HEK293 (cell line): ENCODE data around the gene ZSCAN4.

Source experiments
- CTCF ChIA-PET: fragments of 350-600 bp; formaldehyde crosslinking; extraction: SDS; loops from one replicate; lab custom pipeline; 2021; ENCODE audit warnings: antibody characterized with exemption; lab: Yijun Ruan, JAX
- POLR2A ChIA-PET: fragments of 300-600 bp; formaldehyde crosslinking; extraction: SDS; loops from one replicate; lab custom pipeline; 2020; ENCODE audit warnings: antibody characterized with exemption, inconsistent platforms; lab: Yijun Ruan, JAX
- H3K27ac ChIP-seq: fragments of 200-500 bp; sonication (Bioruptor generic); 2 replicates; pipeline ENCODE4 v1.5.1; 2014; ENCODE audit warnings: low read depth, low read length, control low read depth, inconsistent platforms; ENCODE audit errors: extremely low read depth
- H3K36me3 ChIP-seq, 2 experiments: fragments of 200-500 bp in 1 of 2; sonication (Bioruptor generic) in 1 of 2; 1 replicate in 1 of 2; 2 replicates in 1 of 2; pipeline ENCODE4 v1.5.1; 2014 to 2017; ENCODE audit warnings: inconsistent platforms in 2 of 2, low read length in 2 of 2; ENCODE audit not compliant: control insufficient read depth in 2 of 2, insufficient read depth in 1 of 2
- H3K4me1 ChIP-seq: fragments of 200-500 bp; sonication (Bioruptor generic); 2 replicates; pipeline ENCODE4 v1.5.1; 2014; ENCODE audit warnings: mild to moderate bottlenecking, low read length, inconsistent platforms; ENCODE audit not compliant: control insufficient read depth, insufficient read depth
- H3K4me3 ChIP-seq: 2 replicates; pipeline ENCODE4 v1.5.1; 2011; ENCODE audit warnings: low read depth, mild to moderate bottlenecking, control low read depth, low read length, moderate library complexity
- H3K9me3 ChIP-seq: fragments of 200-500 bp; sonication (Bioruptor generic); 2 replicates; pipeline ENCODE4 v1.5.1; 2014; ENCODE audit warnings: low read depth, low read length, inconsistent platforms; ENCODE audit not compliant: control insufficient read depth, insufficient read depth
- BCL11A ChIP-seq: fragments of 450-650 bp; formaldehyde crosslinking; IDR thresholded peaks from 2 replicates; pipeline ENCODE4 v1.5.1; 2016; ENCODE audit warnings: low read depth, missing biosample characterization, missing genetic modification characterization
- FEZF1 ChIP-seq: fragments of 450-650 bp; formaldehyde crosslinking; IDR thresholded peaks from 2 replicates; pipeline ENCODE4 v1.5.1; 2016; ENCODE audit warnings: missing biosample characterization, missing genetic modification characterization
- GLI2 ChIP-seq: fragments of 450-650 bp; formaldehyde crosslinking; IDR thresholded peaks from 2 replicates; pipeline ENCODE4; 2017; ENCODE audit warnings: missing biosample characterization, missing genetic modification characterization, low read depth, borderline replicate concordance
- PRDM6 ChIP-seq: fragments of 450-650 bp; formaldehyde crosslinking; IDR thresholded peaks from 2 replicates; pipeline ENCODE4 v1.5.1; 2017; ENCODE audit warnings: missing biosample characterization, missing genetic modification characterization
- ZFP37 ChIP-seq: fragments of 450-650 bp; formaldehyde crosslinking; IDR thresholded peaks from 2 replicates; pipeline ENCODE4 v1.5.1; 2016; ENCODE audit warnings: missing biosample characterization, missing genetic modification characterization
- ZFP69B ChIP-seq: fragments of 450-650 bp; formaldehyde crosslinking; IDR thresholded peaks from 2 replicates; pipeline ENCODE4 v1.5.1; 2016; ENCODE audit warnings: missing biosample characterization, missing genetic modification characterization
- ZNF112 ChIP-seq: fragments of 450-650 bp; formaldehyde crosslinking; IDR thresholded peaks from 2 replicates; pipeline ENCODE4 v1.5.0; 2017; ENCODE audit warnings: missing biosample characterization, missing genetic modification characterization
- ZNF157 ChIP-seq: fragments of 450-650 bp; formaldehyde crosslinking; IDR thresholded peaks from 2 replicates; pipeline ENCODE4 v1.5.1; 2016; ENCODE audit warnings: missing biosample characterization, missing genetic modification characterization
- ZNF184 ChIP-seq: fragments of 450-650 bp; IDR thresholded peaks from 2 replicates; pipeline ENCODE4 v1.5.1; 2018; ENCODE audit warnings: missing biosample characterization, mild to moderate bottlenecking, missing genetic modification characterization
- ZNF214 ChIP-seq: fragments of 450-650 bp; formaldehyde crosslinking; IDR thresholded peaks from 2 replicates; pipeline ENCODE4 v1.5.1; 2017; ENCODE audit warnings: missing biosample characterization, mild to moderate bottlenecking, missing genetic modification characterization, borderline replicate concordance
- ZNF239 ChIP-seq: fragments of 450-650 bp; formaldehyde crosslinking; IDR thresholded peaks from 2 replicates; pipeline ENCODE4 v1.5.1; 2016; ENCODE audit warnings: missing biosample characterization, missing genetic modification characterization
- ZNF362 ChIP-seq: fragments of 450-650 bp; formaldehyde crosslinking; IDR thresholded peaks from 2 replicates; pipeline ENCODE4 v1.5.1; 2016; ENCODE audit warnings: missing biosample characterization, missing genetic modification characterization
- ZNF394 ChIP-seq: fragments of 450-650 bp; formaldehyde crosslinking; IDR thresholded peaks from 2 replicates; pipeline ENCODE4 v1.5.1; 2016; ENCODE audit warnings: missing biosample characterization, missing genetic modification characterization, mild to moderate bottlenecking, moderate library complexity, borderline replicate concordance
- ZNF473 ChIP-seq: fragments of 450-650 bp; formaldehyde crosslinking; IDR thresholded peaks from 2 replicates; pipeline ENCODE4 v1.5.1; 2017; ENCODE audit warnings: missing biosample characterization, missing genetic modification characterization
- ZNF580 ChIP-seq: fragments of 450-650 bp; formaldehyde crosslinking; IDR thresholded peaks from 2 replicates; pipeline ENCODE4 v1.5.1; 2016; ENCODE audit warnings: missing biosample characterization, missing genetic modification characterization
- ZNF645 ChIP-seq: fragments of 450-650 bp; formaldehyde crosslinking; IDR thresholded peaks from 2 replicates; pipeline ENCODE4; 2016; ENCODE audit warnings: missing biosample characterization, missing genetic modification characterization
- ZNF660 ChIP-seq: fragments of 450-650 bp; IDR thresholded peaks from 2 replicates; pipeline ENCODE4 v1.5.1; 2018; ENCODE audit warnings: missing biosample characterization, mild to moderate bottlenecking, missing genetic modification characterization
- ZNF692 ChIP-seq: fragments of 450-650 bp; formaldehyde crosslinking; IDR thresholded peaks from 2 replicates; pipeline ENCODE4 v1.5.1; 2016; ENCODE audit warnings: missing biosample characterization, missing genetic modification characterization
- ZNF701 ChIP-seq: fragments of 450-650 bp; formaldehyde crosslinking; IDR thresholded peaks from 2 replicates; pipeline ENCODE4 v1.5.1; 2016; ENCODE audit warnings: missing biosample characterization, missing genetic modification characterization
- ZNF776 ChIP-seq: fragments of 450-650 bp; formaldehyde crosslinking; IDR thresholded peaks from 2 replicates; pipeline ENCODE4 v1.5.0; 2017; ENCODE audit warnings: missing biosample characterization, missing genetic modification characterization, borderline replicate concordance
- ZNF837 ChIP-seq: fragments of 450-650 bp; formaldehyde crosslinking; IDR thresholded peaks from 2 replicates; pipeline ENCODE4 v1.5.1; 2016; ENCODE audit warnings: missing biosample characterization, missing genetic modification characterization

Gene ZSCAN4

GRCh38 chr19:57708641-57709361 lies 40.1 kb downstream of the ZSCAN4 start, which contains the start of gene ZNF154:
Gene ZNF154 (minus strand): TSS chr19:57709204. CDS start chr19:57708971, 233 bp downstream.
- H3K4me1 ChIP-seq, result no peaks in the 10 kb centered on the region
- TF ChIP-seq ZNF214 (tag by site-specific recombination) (no peak), BCL11A (tag by site-specific recombination) (no peak), ZNF184 (tag by site-specific recombination) (no peak), ZNF394 (tag by site-specific recombination) (no peak), ZNF701 (no peak)
- CTCF ChIA-PET, result no interaction called here
- no peak within 1 kb of the TSS for H3K27ac ChIP-seq
- H3K36me3 ChIP-seq, result peaks cover 2 to 6% of the 10 kb centered on the region in 2 experiments; a peak in 2 of 3 replicates
- H3K9me3 ChIP-seq, result no peaks in the 10 kb centered on the region
- POLR2A ChIA-PET, result no interaction called here
- H3K4me3 ChIP-seq, result no peak within 1 kb of the TSS

- ChIA-PET CTCF (interaction anchor here (0.5 kb wide), 1 partner anchor 360 kb away, joined by 3 read pairs; no protein-coding TSS in a partner anchor), POLR2A (no interaction called here)
- Histone ChIP-seq H3K4me1 (no peaks in the 10 kb centered on the region), H3K9me3 (no peaks in the 10 kb centered on the region), H3K4me3 (no peak overlapping the region), H3K36me3 (peaks cover 9 to 11% of the 10 kb centered on the region in 2 experiments; a peak in 2 of 3 replicates), H3K27ac (no peak overlapping the region)
- TF ChIP-seq ZNF362 (tag by site-specific recombination), result no peak
- TF ChIP-seq GLI2 (tag by site-specific recombination), result no peak
- no peak for TF ChIP-seq ZNF580 (tag by site-specific recombination)
- no peak for TF ChIP-seq ZNF157 (tag by site-specific recombination)
- no peak for TF ChIP-seq ZNF112
- TF ChIP-seq ZFP37 (tag by site-specific recombination), result no peak
- no peak for TF ChIP-seq ZFP69B (tag by site-specific recombination)
- no peak for TF ChIP-seq ZNF692 (tag by site-specific recombination)
- no peak for TF ChIP-seq ZNF660 (tag by site-specific recombination)
- no peak for TF ChIP-seq ZNF473 (tag by site-specific recombination)
- no peak for TF ChIP-seq ZNF239 (tag by site-specific recombination)
- no peak for TF ChIP-seq ZNF645 (tag by site-specific recombination)
- no peak for TF ChIP-seq PRDM6 (tag by site-specific recombination)
- TF ChIP-seq ZNF776 (tag by site-specific recombination), result no peak
- no peak for TF ChIP-seq FEZF1
- TF ChIP-seq ZNF837, result no peak
Observed at GRCh38 chr19:57709616-57710015, 40.9 kb downstream of the ZSCAN4 start.
